HG02571 (cell line): Measurements from ENCODE around the gene HMCES.
A peak's percentile ranks its signal among the peaks of the same experiment; 100 is the strongest.
"Not testable (repeated sequence)": the region's sequence is repeated elsewhere in the genome, so short reads cannot be mapped to it uniquely, and the experiment has no call there.

Experiments
- ATAC-seq: cut with Tn5 transposase; IDR thresholded peaks from one replicate; pipeline ENCODE4 v1.9.1; 2021; ENCODE audit warnings: mild to moderate bottlenecking, moderate library complexity; ENCODE audit not compliant: unreplicated experiment

HMCES gene

DNA sequence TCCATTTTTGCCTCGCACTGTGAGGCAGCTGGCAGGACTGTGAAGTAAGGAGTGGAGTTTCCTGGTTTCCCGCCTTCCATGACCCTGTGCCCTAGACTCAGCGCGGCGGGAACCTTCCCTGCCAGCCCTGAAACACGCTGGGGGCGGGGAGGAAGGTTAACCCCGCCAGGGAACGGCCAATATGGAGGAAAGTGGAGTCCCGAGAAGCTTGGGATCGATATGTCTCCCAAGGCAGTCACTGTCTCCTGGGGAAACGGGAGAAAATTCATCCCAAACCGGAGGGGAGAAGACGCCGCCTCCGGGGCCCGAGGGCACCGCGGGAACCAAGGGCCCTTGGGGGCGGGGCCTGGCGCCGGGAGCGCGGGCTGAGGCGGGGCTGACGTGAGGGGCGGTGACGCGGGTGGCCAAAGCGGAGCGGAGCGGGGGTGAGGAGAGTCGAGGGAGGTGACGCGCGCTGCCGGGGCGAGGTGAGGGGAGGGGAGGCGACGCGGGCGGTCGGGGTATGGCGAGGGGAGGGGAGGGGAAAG lies at the start of gene HMCES:
HMCES (plus strand) TSS at position 432 of the 527 bp plus-strand sequence. CDS start 863 bp downstream, outside the sequence.
- peak; percentile 41 for ATAC-seq

GRCh38 chr3:129228891-129229585 lies 49.6 kb upstream of the HMCES start:
- ATAC-seq = no peak

DNA sequence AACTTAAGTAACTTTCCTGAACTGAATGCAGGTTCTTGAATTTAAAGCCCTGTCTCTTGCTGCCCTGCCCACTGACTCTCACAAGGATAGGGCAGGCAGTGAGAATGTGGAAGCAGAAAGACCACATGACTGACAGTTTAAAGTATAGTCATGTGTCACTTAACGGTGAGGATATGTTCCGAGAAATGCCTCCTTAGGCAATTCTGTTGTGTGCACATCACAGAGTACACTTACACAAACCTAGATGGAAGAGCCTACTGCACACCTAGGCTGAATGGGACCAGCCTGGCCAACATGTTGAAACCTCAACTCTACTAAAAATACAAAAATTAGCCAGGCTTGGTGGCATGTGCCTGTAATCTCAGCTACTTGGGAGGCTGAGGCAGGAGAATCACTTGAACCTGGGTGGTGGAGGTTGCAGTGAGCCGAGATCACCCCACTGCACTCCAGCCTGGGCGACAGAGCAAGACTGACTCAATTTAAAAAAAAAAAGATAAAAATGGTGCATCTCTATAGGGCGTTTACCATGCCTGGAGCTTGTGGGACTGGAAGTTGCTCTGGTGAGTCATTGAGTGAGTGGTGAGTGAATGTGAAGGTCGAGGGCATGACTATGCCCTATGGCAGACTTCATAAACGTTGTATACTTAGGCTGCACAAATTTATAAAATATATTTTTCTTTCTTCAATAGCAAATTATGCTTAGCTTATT lies 48.2 kb upstream of the HMCES start:
- no peak for ATAC-seq

DNA sequence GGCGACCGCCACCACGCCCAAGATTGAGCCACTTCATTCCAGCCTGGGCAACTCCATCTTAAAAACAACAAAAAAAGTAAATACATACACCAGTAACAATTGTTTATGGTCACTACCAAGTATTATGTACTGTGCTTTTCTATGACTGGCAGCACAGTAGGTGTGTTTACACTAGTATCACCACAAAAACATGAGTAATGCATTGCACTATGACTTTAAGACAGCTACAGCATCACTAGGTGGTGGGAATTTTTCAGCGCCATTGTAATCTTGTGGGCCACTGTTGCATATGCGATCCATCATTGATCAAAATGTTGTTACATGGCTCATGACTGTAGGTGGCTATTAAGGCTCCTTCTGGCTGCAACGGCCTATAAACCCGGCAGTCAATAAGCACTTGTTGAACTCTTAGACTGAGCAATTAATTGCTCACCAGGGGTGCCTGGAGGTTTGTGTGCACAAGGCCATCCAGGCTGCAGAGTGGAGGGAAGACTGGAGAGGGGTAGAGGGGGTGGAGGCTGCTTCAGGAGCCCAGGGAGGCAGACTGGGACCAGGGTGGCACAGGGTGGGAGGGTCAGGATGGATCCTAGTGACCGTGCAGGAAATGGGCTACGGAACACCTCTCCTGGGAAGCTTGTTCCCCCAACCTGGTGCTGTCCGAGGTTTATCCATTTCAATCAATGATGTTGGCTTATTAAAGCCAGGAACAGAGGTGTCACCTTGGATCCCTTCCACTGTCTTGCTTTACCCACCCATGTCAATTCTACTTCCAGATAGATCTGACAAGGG lies 47.1 kb upstream of the HMCES start:
- ATAC-seq = no peak

DNA sequence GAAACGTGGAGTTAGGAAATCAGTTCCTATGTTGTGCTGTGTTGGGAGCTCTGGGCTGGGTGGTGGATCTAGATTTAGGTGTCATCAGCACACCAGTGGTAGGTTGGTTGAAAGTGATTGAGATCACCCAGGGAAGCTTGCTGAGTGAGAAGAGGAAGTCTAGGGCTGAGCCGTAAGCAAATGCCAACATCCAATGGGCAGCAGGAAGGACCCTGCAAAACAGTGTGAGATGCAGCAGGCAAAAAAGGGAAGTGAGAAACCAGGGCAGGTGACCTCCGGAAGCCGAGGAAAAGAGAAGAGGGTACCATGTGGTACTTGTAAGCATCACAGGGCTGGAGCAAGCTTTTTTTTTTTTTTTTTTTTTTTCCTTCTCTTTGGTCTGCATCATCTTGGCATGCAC lies 45.1 kb upstream of the HMCES start:
- peak; percentile 80 for ATAC-seq

- ATAC-seq = no peak
Measured at GRCh38 chr3:129234441-129234840, 44.2 kb upstream of the HMCES start.

DNA sequence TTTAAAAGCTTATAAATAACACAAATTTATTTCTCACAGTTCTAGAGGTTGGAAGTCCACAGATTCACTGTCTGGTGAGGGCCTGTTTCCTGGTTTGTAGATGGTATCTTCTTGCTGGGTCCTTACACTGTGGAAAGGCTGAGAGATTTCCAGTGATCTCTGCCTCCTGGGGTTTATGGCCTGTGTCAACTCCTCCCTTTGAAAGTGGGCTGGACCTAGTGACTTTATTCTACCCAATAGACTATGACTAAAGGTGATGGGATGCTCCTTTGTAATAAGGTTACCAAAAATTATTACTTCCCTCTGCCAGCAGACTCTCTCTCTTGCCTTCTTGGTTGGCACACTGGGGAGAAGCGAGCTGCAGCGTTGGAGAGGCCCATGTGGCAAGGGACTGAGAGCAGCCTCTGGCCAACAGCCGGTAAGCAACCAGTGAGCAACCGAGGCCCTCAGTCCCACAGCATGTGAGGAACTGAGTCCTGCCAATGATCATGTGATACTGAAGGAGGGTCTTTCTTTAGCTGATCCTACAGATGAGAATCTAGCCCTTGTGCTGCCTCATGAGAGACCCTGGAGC lies 43.2 kb upstream of the HMCES start:
- ATAC-seq = no peak

- no peak for ATAC-seq
Measured at GRCh38 chr3:129238945-129239705, 39.5 kb upstream of the HMCES start.

DNA sequence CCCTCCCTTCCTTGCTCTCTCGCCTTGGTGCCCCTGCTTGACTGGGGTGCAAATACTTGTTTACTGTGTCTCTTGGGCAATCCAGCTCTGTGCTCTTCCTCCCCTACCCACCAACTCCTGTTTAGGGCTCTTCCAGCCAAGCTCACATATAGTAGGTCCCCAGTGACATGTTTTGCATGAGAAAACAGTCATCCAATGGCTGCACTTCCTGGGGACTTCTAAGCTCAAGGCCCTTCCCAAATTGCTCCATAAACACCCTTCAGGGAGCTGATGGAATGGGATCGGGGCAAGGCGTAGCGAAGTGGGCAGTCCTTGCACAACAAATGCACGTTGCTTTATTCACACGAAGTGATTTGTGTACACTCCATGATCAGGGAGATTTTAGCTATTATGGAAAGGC lies 38.7 kb upstream of the HMCES start:
- no peak for ATAC-seq

DNA sequence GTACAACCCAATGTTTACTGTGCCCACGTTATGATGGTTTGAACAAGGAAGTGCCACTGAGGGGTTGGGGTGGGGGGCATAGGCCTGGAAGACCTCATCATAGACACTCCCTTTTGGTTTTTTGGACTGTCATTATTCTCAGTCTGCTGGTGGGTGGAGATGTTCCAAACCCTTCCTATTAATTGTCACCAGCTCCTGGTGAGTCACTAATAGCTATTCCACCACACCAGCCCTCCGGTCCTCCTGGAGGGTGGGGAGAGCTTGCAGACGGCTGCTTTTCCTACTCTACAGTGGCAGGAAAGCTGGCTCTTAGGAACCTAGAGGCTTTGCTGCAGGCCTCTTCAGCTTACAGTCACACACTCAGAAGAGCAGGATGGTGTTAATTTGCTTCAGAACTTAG lies 38.2 kb upstream of the HMCES start:
- no peak for ATAC-seq

DNA sequence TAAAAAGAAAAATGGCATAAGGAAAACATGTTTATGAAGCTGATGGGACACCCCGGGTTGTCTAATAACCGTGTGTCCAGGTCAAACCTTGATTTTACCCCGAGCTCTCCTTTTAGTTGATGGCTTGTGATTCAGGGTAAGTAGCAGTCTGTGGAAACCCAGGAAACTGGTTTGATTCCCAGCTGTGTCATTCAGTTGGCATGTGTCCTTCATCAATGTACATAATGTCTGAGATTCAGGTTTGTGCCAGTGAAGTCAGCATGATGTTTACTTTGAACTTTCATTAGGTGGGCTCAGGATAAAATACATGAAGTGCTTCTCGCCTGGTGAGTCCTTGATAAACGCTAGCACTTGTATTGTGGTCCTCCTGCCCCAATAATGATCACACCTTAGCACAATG lies 33.5 kb upstream of the HMCES start:
- no peak for ATAC-seq

DNA sequence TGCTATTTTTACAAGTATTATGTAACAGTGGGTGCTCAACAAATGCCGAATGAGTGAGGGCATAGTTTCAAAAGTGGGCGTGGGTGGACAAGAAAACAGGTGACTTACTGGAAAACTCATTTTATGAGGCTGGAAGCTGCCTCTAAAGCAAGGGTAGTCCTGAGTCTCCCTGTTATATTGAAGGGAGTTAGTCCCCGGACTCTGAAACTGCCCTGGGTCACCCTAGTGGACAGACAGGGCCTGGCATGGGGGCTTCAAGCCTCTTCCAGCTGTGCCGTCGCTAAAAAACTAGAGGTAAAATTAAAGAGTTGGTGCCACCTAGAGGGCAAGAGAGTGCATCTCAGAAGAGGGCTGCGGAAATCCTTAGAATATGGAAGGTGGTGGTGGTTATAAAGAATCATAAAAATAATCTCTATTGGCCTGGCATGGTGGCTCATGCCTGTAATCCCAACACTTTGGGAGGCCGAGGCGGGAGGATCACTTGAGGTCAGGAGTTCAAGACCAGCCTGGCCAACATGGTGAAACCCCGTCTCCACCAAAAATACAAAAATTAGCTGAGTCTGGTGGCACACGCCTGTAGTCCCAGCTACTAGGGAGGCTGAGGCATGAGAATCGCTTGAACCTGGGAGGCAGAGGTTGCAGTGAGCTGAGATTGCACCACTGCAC lies 32.9 kb upstream of the HMCES start:
- not testable (repeated sequence) for ATAC-seq

GRCh38 chr3:129246636-129247035 lies 32.0 kb upstream of the HMCES start:
- ATAC-seq = no peak

- no peak for ATAC-seq
Measured at GRCh38 chr3:129248286-129248979, 30.2 kb upstream of the HMCES start.

DNA sequence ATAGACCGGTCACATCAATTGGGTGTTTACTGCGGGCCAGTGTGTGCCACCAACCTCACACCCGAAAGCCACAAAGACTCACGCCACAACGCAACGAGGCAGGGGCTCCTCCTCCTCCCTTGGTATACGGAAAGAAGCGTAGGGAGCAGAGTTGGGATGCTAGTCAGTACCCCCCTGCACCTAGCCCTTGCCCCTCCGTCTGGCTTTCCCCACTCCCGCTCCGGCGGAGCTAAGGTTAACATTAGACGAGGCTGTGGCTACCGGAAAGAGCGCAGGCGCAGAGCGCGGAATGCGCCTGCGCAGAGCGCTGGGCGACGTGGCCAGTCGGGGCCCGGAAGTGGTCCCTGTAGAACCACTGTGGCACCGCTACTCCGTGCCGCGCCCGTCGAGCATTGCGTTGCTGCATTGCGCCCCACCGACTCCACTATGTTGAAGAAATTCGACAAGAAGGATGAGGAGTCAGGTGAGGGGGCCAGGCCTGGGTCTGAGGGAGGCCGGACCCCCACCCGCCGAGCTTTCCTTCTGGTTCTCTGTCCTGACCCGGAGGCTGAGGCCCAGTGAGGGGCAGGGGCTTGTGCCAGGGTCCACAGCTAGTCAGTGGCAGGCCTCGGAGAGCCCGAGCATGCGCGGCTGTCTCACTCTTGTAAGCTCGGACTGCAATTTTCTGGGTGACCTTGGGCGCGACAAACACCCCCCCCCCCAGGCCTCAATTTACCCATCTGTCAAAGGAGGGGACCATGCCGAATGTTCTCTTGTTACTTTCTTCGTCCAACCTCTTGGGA lies 29.2 kb upstream of the HMCES start, which contains the start of gene COPG1:
COPG1 (plus strand) TSS at position 323 of the 782 bp plus-strand sequence; CDS start at position 427, 104 bp downstream.
- ATAC-seq = peak; percentile 84

GRCh38 chr3:129252748-129253147 lies 25.9 kb upstream of the HMCES start:
- no peak for ATAC-seq

DNA sequence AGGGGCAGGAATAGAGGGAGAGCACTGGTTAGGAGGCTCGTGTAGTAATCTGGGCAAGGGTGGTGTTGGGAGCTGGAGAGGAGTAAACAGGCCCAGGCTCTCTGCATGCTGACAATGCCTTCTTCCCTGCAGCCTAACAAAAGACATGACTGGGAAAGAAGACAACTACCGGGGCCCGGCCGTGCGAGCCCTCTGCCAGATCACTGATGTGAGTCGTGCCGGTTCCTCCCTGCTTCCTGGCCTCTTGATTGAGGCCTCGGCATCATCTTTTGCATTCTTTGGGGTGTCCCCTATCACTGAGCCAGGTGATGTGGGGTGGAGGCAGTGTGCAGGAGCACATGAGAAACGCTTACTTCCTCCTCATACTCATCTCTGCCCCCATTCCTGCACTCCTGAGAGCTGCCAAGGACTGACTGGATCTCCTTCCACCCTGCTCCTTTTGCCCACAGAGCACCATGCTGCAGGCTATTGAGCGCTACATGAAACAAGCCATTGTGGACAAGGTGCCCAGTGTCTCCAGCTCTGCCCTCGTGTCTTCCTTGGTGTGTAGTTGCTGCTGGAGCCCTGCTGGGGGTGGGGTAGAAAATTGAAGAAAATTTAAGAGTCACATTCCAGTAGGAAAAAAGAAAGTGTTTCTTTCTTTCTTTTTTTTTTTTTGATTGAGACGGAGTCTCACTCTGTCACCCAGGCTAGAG lies 24.0 kb upstream of the HMCES start:
- ATAC-seq = no peak

- ATAC-seq = no peak
Measured at GRCh38 chr3:129256270-129256669, 22.4 kb upstream of the HMCES start.
